Fibroblast of the aortic adventitia (primary cell): ENCODE results near the gene C19orf12. TPM values are rescaled to one million over a fixed set of nuclear protein-coding genes. Genes with fewer than 3 reads are reported as not detected.

Experiments
- DNase-seq: peaks from one replicate; pipeline ENCODE4 v3.0.0-alpha.2; 2010; ENCODE audit warnings: low read depth
- H3K4me3 ChIP-seq: 2 replicates; pipeline ENCODE4 v1.5.1; 2011; ENCODE audit warnings: low read depth, mild to moderate bottlenecking, control low read depth, low read length, moderate library complexity
- CTCF ChIP-seq: IDR thresholded peaks from 2 replicates; pipeline ENCODE4 v1.5.1; 2011; ENCODE audit warnings: mild to moderate bottlenecking, low read length, control low read depth, inconsistent platforms; ENCODE audit not compliant: insufficient read depth
- total RNA-seq: library from RNA; depleted of rRNA; stranded (reverse); fragments of >200 nt; gene quantifications from 2 replicates; pipeline ENCODE4 v1.2.3, GENCODE V29; 2012; ENCODE audit warnings: low replicate concordance

Gene C19orf12
- total RNA-seq, 1 donor: 24.0 TPM

- no peak for DNase-seq
These were observed 43.8 kb upstream of the C19orf12 start for GRCh38 chr19:29758863-29759262.

DNA sequence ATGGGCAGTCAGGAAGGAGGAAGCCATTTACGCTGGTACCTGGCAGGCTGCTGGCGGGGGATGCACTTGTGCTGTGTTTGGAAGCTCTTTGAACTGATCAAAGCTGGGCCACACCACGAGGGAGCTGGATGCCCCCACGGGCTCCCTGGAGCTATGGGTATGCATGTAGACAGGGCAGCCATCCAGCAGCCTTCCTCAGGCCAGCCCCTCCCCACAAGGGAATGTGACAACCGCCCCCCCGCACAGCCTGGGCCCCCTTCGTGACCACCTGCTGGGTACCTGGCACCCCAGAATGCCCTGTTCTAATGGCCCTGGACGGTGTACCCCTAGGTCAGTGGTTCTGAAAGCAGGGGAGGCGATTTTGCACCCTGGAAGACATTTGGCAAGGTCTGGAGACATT, 42.5 kb upstream of the C19orf12 start:
- no peak overlapping the region for H3K4me3 ChIP-seq
- TF ChIP-seq CTCF: no peak
- no peak for DNase-seq

More at GRCh38 chr19:29758863-29759262, 43.8 kb upstream of the C19orf12 start:
- no peak overlapping the region for H3K4me3 ChIP-seq
- no peak for TF ChIP-seq CTCF

DNA sequence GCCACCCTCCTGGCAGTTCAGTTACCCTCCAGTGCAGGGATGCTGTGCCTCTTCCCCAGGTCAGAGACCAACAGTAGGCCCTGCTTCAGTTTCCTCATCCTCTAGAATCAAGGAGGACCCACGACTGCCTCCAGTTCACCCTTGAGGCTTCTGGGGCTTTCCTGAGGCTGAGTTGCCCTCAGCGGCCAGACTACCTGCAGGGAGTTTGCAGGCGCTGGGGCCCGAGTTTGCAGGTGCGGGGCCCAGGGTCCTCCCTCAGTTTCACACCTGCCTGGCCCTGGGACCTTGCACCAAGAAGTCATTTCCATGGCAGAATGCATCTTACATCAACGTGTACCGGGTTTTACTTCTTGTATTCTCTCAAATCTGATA, 38.9 kb upstream of the C19orf12 start:
- H3K4me3 ChIP-seq: no peak overlapping the region
- no peak for DNase-seq
- no peak for TF ChIP-seq CTCF

- H3K4me3 ChIP-seq: no peak overlapping the region
- TF ChIP-seq CTCF: no peak
- DNase-seq: no peak
These were observed 38.3 kb upstream of the C19orf12 start for GRCh38 chr19:29753190-29753933.

GRCh38 chr19:29752450-29753025, 37.5 kb upstream of the C19orf12 start:
- no peak for DNase-seq
- no peak overlapping the region for H3K4me3 ChIP-seq
- TF ChIP-seq CTCF: no peak

GRCh38 chr19:29751932-29752331, 36.9 kb upstream of the C19orf12 start:
- no peak for TF ChIP-seq CTCF
- DNase-seq: no peak
- H3K4me3 ChIP-seq: no peak overlapping the region
